ENCODE results near the gene PLCL2.

PLCL2 gene

GRCh38 chr3:17138246-17139039, 253.7 kb downstream of the PLCL2 start:
- no peak for DNase-seq (ENCODE audit: low read depth, low spot score)
- no peak for TF ChIP-seq POLR2AphosphoS5 (IDR thresholded peaks at IDR 0.05; ENCODE audit: borderline replicate concordance, low read depth, low read length)
- TF ChIP-seq EZH2 (IDR thresholded peaks at IDR 0.05): no peak
- no peak for TF ChIP-seq FOXP2 (optimal IDR thresholded peaks at IDR 0.05; ENCODE audit: control extremely low read depth, extremely low read length, insufficient read depth)
- Histone ChIP-seq H3K9me3 (ENCODE audit: low read depth, low read length) (no peaks in the 10 kb centered on the region), H3K9ac (ENCODE audit: insufficient read length) (no peak overlapping the region), H3K4me3 (no peak overlapping the region), H3K27ac (no peak overlapping the region), H3K36me3 (ENCODE audit: insufficient read depth, low read length) (no peaks in the 10 kb centered on the region)

Measured in SK-N-MC (cell line).